Measurements from ENCODE around the gene CHST11.

The CHST11 gene

DNA sequence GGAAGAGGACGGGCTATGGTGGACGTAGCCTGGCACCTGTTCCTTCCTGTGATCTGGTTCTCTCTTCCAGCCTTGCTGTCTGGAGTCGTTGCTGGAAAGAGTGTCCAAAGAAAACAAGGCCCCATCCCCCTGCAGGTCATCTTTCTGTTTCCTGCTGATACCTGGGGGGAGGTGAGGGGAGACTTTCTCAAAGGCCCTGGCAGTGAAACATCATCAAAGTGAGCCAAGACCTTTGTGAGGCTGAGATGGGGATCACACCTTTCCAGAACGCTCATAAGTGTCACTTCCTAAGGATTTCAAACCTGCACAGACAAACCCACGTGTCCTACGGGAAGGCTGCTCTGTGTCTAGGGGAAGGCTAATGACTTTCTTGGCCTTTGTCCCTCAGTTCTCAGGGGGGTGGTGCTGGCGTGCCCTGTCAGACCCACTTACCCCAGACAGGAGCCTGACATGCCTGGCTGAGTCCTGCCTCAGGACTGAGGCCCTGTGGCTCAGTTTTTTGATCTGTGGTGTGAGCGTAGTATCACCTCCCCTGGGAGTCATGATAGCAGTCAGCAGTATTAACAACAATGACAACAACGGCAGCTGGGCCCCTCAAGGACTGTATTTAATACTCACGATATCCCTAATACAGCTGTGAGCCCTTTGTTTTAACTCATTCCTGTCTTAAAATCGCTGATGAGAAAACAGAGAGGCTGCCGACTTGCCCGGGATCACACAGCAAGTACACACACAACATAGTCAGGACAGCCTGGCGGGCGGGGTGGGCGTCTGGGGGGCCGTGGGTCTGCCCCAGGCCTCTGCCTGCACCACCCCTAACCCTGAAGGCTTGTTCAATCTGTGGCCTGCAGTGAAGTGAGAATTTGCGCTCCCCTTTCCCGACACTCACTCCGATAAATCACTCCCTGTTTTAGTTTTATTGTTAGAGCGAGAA is 266.1 kb downstream of the CHST11 start:
- H3K36me3 ChIP-seq: peaks cover 0 to 33% (median 10%) of the 10 kb centered on the region in 11 experiments; a peak in 11 of 22 replicates
- peaks cover 0 to 100% (median 65%) of the 10 kb centered on the region in 11 experiments; a peak in 15 of 22 replicates for H4K20me1 ChIP-seq
- peak overlapping the region in 8 of 11 experiments; percentile 7 to 83 (median 78); a peak in 13 of 22 replicates for H3K9ac ChIP-seq
- peak overlapping the region in 2 of 10 experiments; percentile 10 to 12; a peak in 1 of 20 replicates for H3K4me3 ChIP-seq
- no peak for TF ChIP-seq Cebpa-rat (IDR thresholded peaks at IDR 0.05)
- H3K4me2 ChIP-seq: peak overlapping the region; percentile 87 to 99 (median 94)
- H3K4me1 ChIP-seq: peaks cover 55 to 96% (median 80%) of the 10 kb centered on the region in 10 experiments
- H3K27me3 ChIP-seq: no peaks in the 10 kb centered on the region
- H3K9me3 ChIP-seq (replicated peaks in 1 of 11): no peaks in the 10 kb centered on the region
- H3K27ac ChIP-seq: peak overlapping the region in 10 of 11 experiments; percentile 13 to 89 (median 83); a peak in 17 of 22 replicates

DNA sequence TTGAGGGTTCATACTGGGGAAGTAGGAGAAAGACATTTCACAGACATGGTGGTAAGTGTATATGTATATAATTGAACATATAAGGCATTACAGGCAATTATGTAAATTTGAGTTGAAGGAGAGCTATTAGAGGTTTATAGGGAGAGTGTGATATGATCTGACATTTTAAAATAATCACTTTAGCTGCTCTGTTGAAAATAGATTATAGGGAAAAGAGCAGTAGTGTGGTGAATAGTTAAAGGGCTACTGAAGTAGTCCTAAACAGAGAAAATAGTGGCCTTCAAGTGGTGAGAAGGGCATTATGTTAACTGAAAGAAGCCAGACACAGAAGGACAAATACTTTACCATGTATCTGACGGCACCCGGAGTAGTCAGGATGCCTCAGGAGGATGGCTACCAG is 267.1 kb downstream of the CHST11 start:
- Histone ChIP-seq H3K27ac (peak overlapping the region in 2 of 11 experiments; percentile 26 to 80; a peak in 1 of 22 replicates), H3K36me3 (peaks cover 0 to 40% (median 15%) of the 10 kb centered on the region in 11 experiments; a peak in 16 of 22 replicates), H3K4me3 (no peak overlapping the region), H3K27me3 (no peaks in the 10 kb centered on the region), H3K9ac (peak overlapping the region in 2 of 11 experiments; percentile 7 to 76; a peak in 1 of 22 replicates), H3K4me1 (peaks cover 66 to 100% (median 80%) of the 10 kb centered on the region in 10 experiments), H3K9me3 (replicated peaks in 1 of 11) (no peaks in the 10 kb centered on the region), H3K4me2 (peak overlapping the region in 6 of 11 experiments; percentile 87 to 96 (median 92); a peak in 10 of 22 replicates), H4K20me1 (peaks cover 0 to 100% (median 67%) of the 10 kb centered on the region in 11 experiments; a peak in 17 of 22 replicates)
- TF ChIP-seq Cebpa-rat (IDR thresholded peaks at IDR 0.05): no peak

DNA sequence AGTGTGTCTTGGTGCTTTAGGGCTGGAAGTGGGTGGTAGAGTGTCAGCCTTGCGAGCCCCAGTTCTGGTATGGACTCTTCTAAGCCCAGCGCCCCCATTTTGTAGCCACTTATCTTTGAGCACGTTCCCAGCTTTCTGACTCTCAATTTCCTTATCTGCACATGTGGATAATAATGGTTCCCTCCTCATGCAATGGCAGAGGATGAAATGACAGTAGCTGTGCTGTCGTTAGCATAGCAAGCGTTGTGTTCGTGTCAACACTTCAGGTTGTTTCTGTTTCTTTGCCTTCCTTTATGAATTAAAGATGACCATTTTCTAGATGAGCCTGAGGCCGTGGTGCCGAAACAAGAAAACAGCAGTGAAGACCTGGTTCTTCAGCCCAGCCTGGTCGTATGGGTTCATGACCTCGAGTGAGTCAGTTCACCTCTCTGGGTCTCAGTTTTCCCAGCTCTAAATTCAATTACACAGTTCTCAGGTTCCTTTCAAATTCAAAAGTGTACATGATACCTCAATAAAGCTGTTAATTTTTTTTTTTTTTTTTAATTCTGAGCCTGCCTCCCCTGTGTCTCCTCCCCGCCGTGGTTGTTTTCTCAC is 268.3 kb downstream of the CHST11 start:
- H3K27me3 ChIP-seq: no peaks in the 10 kb centered on the region
- peaks cover 0 to 100% (median 67%) of the 10 kb centered on the region in 11 experiments; a peak in 18 of 22 replicates for H4K20me1 ChIP-seq
- peaks cover 59 to 94% (median 77%) of the 10 kb centered on the region in 10 experiments for H3K4me1 ChIP-seq
- no peak for TF ChIP-seq Cebpa-rat (IDR thresholded peaks at IDR 0.05)
- H3K9me3 ChIP-seq (replicated peaks in 1 of 11): no peaks in the 10 kb centered on the region
- H3K4me2 ChIP-seq: peak overlapping the region in 3 of 11 experiments; percentile 1 to 5 (median 3); a peak in 1 of 22 replicates
- H3K4me3 ChIP-seq: no peak overlapping the region
- H3K27ac ChIP-seq: no peak overlapping the region
- H3K9ac ChIP-seq: no peak overlapping the region
- H3K36me3 ChIP-seq: peaks cover 0 to 52% (median 25%) of the 10 kb centered on the region in 11 experiments; a peak in 19 of 22 replicates

DNA sequence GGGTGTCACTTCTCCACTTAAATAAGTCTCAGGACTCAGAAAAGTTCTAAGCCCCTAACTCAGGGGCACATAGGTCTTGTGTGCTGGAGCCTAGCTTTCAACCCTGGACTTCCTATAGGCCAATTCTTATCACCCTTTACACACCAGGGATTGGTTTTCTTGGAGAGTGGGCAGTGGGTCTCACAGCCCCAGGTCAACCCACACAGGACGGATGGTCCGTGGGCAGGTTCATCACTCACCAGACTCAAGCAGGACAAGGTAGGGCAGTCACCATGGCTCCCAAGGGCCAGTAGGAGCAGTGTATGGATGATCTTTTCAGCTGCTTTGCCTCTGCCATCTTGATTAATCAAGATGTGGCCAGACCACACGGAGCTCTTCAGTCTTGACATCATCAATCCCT is 268.9 kb downstream of the CHST11 start:
- Histone ChIP-seq H3K36me3 (peaks cover 0 to 57% (median 27%) of the 10 kb centered on the region in 11 experiments; a peak in 19 of 22 replicates), H3K9me3 (replicated peaks in 1 of 11) (no peaks in the 10 kb centered on the region), H3K27ac (no peak overlapping the region), H3K4me2 (peak overlapping the region in 6 of 11 experiments; percentile 1 to 49 (median 4); a peak in 1 of 22 replicates), H3K27me3 (no peaks in the 10 kb centered on the region), H3K4me1 (peaks cover 55 to 90% (median 76%) of the 10 kb centered on the region in 10 experiments), H4K20me1 (peaks cover 0 to 100% (median 72%) of the 10 kb centered on the region in 11 experiments; a peak in 18 of 22 replicates), H3K4me3 (no peak overlapping the region), H3K9ac (no peak overlapping the region)
- TF ChIP-seq Cebpa-rat (IDR thresholded peaks at IDR 0.05): no peak

DNA sequence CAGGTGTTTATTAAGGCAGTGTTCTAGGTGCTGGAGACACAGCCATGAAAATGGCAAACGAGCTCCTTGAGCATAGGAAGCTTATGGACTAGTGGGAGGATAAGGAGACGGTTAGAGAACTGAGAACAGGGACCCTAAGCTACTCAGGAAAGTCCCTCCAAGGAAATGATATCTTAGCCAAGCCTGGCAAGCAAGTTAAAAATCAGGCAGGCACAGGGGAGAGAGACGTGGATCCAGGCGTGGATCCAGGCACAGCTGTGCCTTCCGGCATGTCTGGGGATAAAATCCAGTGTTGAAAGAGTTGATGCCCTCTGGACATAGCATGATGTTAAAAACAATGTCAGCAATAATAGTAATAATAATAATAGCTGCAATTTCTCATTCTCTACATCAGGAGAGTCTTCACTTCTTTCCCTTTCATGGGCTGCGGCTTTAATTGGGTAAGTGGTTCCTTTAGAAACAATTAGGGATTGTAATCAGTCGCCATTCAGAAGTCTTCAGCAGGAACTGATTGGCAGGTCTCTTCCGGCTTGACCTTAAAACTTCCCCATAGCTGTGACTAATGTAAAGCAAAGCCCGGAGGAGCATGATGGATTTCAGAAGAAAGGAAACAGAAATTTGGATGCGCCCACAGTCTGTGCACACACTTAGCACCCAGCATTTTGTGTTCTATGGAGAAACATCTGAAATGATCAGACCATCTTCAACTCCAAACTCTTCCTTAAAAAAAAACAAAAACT is 271.1 kb downstream of the CHST11 start:
- H3K27ac ChIP-seq: peak overlapping the region in 8 of 11 experiments; percentile 11 to 56 (median 46); a peak in 13 of 22 replicates
- H3K36me3 ChIP-seq: peaks cover 0 to 69% (median 35%) of the 10 kb centered on the region in 11 experiments; a peak in 19 of 22 replicates
- H3K4me1 ChIP-seq: peaks cover 32 to 84% (median 70%) of the 10 kb centered on the region in 10 experiments
- no peaks in the 10 kb centered on the region for H3K9me3 ChIP-seq (replicated peaks in 1 of 11)
- no peaks in the 10 kb centered on the region for H3K27me3 ChIP-seq
- peaks cover 0 to 100% (median 79%) of the 10 kb centered on the region in 11 experiments; a peak in 20 of 22 replicates for H4K20me1 ChIP-seq
- no peak overlapping the region for H3K9ac ChIP-seq
- peak overlapping the region; percentile 35 to 62 (median 54) for H3K4me2 ChIP-seq
- H3K4me3 ChIP-seq: no peak overlapping the region
- no peak for TF ChIP-seq Cebpa-rat (IDR thresholded peaks at IDR 0.05)

DNA sequence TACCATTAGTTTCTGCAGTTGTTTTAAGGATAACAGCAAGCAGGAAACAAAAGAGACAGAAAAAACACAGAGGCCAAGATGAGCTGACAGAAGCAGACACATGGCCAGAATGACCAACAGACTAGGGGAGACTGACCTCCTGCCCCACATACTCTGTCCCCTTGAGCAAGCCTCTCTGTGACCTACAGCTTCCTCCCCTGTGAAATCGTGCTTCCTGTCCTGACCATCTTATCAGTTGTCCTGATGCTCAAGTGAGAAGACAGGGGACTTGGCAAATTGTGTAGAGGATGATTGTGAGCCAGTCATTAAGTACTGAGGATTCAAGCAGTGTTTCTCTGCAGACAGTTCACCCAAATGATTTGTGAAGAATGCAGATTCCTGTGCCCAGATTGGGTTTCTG is 272.3 kb downstream of the CHST11 start:
- Histone ChIP-seq H3K27ac (peak overlapping the region in 6 of 11 experiments; percentile 8 to 46 (median 24); a peak in 6 of 22 replicates), H3K4me1 (peaks cover 28 to 83% (median 71%) of the 10 kb centered on the region in 10 experiments), H4K20me1 (peaks cover 2 to 100% (median 83%) of the 10 kb centered on the region in 11 experiments; a peak in 20 of 22 replicates)

DNA sequence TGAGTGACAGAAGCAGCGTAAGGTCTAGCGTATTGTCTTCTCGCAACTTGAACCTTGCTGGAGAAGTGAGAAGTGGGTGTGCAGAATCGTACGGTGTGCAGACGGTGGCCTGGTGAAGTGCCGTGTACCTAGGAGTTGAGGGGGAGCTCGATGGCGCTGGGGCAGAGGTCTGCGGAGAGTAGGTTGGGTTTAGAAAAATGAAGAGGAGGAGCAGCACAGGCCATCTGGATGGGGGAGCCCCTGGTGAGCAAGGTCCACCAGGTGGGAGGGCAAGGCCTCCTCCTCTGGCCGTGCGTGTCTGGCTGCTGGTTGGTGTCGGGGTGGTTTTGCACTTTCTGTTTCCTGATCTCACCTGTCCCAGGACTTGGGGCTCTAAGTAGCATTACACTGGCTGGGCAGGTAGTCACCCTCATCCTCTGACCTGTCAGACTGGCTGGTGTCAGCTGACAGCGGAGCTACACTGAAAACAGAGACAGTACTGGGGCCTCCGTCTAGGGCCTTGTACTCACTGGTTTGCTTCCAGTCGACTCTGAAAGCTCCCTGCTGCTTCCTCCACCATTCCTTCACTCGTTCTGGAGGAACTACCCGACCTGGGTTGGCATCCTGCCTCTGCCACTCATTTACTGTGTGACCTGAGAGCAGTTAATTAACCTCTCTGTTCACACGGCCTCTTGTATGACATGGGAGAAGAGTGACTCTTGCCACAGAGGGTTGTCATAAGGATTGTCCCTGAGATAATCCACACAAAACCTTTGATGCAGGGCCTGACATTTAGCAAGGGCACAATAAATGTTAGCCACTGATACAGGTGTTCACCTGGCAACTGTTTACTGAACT is 273.1 kb downstream of the CHST11 start:
- Histone ChIP-seq H3K36me3 (peaks cover 0 to 66% (median 35%) of the 10 kb centered on the region in 11 experiments; a peak in 19 of 22 replicates), H3K9me3 (replicated peaks in 1 of 11) (no peaks in the 10 kb centered on the region), H4K20me1 (peaks cover 4 to 100% (median 91%) of the 10 kb centered on the region in 11 experiments; a peak in 20 of 22 replicates), H3K4me1 (peaks cover 34 to 85% (median 76%) of the 10 kb centered on the region in 10 experiments), H3K27me3 (no peaks in the 10 kb centered on the region), H3K4me2 (peak overlapping the region in 2 of 11 experiments; percentile 49 to 62; a peak in 2 of 22 replicates), H3K27ac (peak overlapping the region in 4 of 11 experiments; percentile 8 to 46 (median 27); a peak in 2 of 22 replicates), H3K9ac (no peak overlapping the region), H3K4me3 (no peak overlapping the region)
- no peak for TF ChIP-seq Cebpa-rat (IDR thresholded peaks at IDR 0.05)

More for the DNA sequence above, 272.3 kb downstream of the CHST11 start:
- Histone ChIP-seq H3K4me3 (no peak overlapping the region), H3K9me3 (replicated peaks in 1 of 11) (no peaks in the 10 kb centered on the region), H3K9ac (peak overlapping the region in 1 of 11 experiments; percentile 17; a peak in 1 of 22 replicates), H3K36me3 (peaks cover 0 to 69% (median 35%) of the 10 kb centered on the region in 11 experiments; a peak in 19 of 22 replicates), H3K27me3 (no peaks in the 10 kb centered on the region), H3K4me2 (peak overlapping the region; percentile 1 to 62 (median 53); a peak in 15 of 22 replicates)
- no peak for TF ChIP-seq Cebpa-rat (IDR thresholded peaks at IDR 0.05)
